Neural crest cell (in vitro differentiated cells): ENCODE data around the gene DBI. TPM values are rescaled to one million over a fixed set of nuclear protein-coding genes. Genes with fewer than 3 reads are reported as not detected.

ENCODE experiments used
- DNase-seq: peaks from one replicate; pipeline ENCODE4 v3.0.0; 2021; ENCODE audit warnings: low read depth, mixed read lengths, low spot score
- H3K27ac Mint-ChIP-seq: one replicate; pipeline ENCODE4 v1.8.0; 2021; ENCODE audit warnings: mild to moderate bottlenecking, mixed read lengths; ENCODE audit not compliant: unreplicated experiment
- H3K27me3 Mint-ChIP-seq: 2 replicates; pipeline ENCODE4 v1.8.0; 2021; ENCODE audit warnings: low read depth, mild to moderate bottlenecking, mixed read lengths
- H3K36me3 Mint-ChIP-seq: 2 replicates; pipeline ENCODE4 v1.8.0; 2021; ENCODE audit warnings: low read depth, mild to moderate bottlenecking, mixed read lengths
- H3K4me1 Mint-ChIP-seq: 2 replicates; pipeline ENCODE4 v1.8.0; 2021; ENCODE audit warnings: mixed read lengths
- H3K4me3 Mint-ChIP-seq: one replicate; pipeline ENCODE4 v1.8.0; 2021; ENCODE audit warnings: mild to moderate bottlenecking, mixed read lengths
- H3K9me3 Mint-ChIP-seq: 2 replicates; pipeline ENCODE4 v1.8.0; 2021; ENCODE audit warnings: mixed read lengths
- CTCF ChIP-seq: fragments of 200-600 bp; sonication (generic); conservative IDR thresholded peaks from 2 replicates; pipeline ENCODE4 v1.5.0; 2021; ENCODE audit warnings: antibody characterized with exemption, mild to moderate bottlenecking
- total RNA-seq: library from RNA; stranded (reverse); gene quantifications from 2 replicates; pipeline ENCODE4 v1.2.1, GENCODE V29; 2021

DBI gene
- total RNA-seq, 1 donor from 2014 or later = 222 TPM

GRCh38 chr2:119326938-119327337 lies 39.8 kb upstream of the DBI start:
- Mint-ChIP-seq H3K4me1 (no peaks in the 10 kb centered on the region), H3K27me3 (no peaks in the 10 kb centered on the region), H3K27ac (no peak overlapping the region), H3K9me3 (no peaks in the 10 kb centered on the region), H3K36me3 (no peaks in the 10 kb centered on the region), H3K4me3 (no peak overlapping the region)
- no peak for DNase-seq
- no peak for TF ChIP-seq CTCF

GRCh38 chr2:119327431-119327830 lies 39.3 kb upstream of the DBI start:
- no peak for DNase-seq
- Mint-ChIP-seq H3K36me3 (no peaks in the 10 kb centered on the region), H3K4me3 (no peak overlapping the region), H3K9me3 (no peaks in the 10 kb centered on the region), H3K4me1 (no peaks in the 10 kb centered on the region), H3K27ac (no peak overlapping the region), H3K27me3 (no peaks in the 10 kb centered on the region)
- TF ChIP-seq CTCF = no peak

- DNase-seq = no peak
- no peaks in the 10 kb centered on the region for H3K9me3 Mint-ChIP-seq
- no peaks in the 10 kb centered on the region for H3K4me1 Mint-ChIP-seq
- no peak for TF ChIP-seq CTCF
- no peak overlapping the region for H3K27ac Mint-ChIP-seq
- H3K27me3 Mint-ChIP-seq = no peaks in the 10 kb centered on the region
- H3K36me3 Mint-ChIP-seq = no peaks in the 10 kb centered on the region
- no peak overlapping the region for H3K4me3 Mint-ChIP-seq
These were observed 33.8 kb upstream of the DBI start for GRCh38 chr2:119332953-119333352.

GRCh38 chr2:119333360-119333759 lies 33.4 kb upstream of the DBI start:
- no peak overlapping the region for H3K27ac Mint-ChIP-seq
- no peak for DNase-seq
- H3K36me3 Mint-ChIP-seq = no peaks in the 10 kb centered on the region
- TF ChIP-seq CTCF = no peak
- H3K4me3 Mint-ChIP-seq = no peak overlapping the region
- no peaks in the 10 kb centered on the region for H3K27me3 Mint-ChIP-seq
- H3K4me1 Mint-ChIP-seq = no peaks in the 10 kb centered on the region
- no peaks in the 10 kb centered on the region for H3K9me3 Mint-ChIP-seq

GRCh38 chr2:119333833-119334232 lies 32.9 kb upstream of the DBI start:
- H3K27me3 Mint-ChIP-seq = no peaks in the 10 kb centered on the region
- H3K36me3 Mint-ChIP-seq = no peaks in the 10 kb centered on the region
- no peaks in the 10 kb centered on the region for H3K9me3 Mint-ChIP-seq
- TF ChIP-seq CTCF = no peak
- no peak for DNase-seq
- no peak overlapping the region for H3K4me3 Mint-ChIP-seq
- no peaks in the 10 kb centered on the region for H3K4me1 Mint-ChIP-seq
- H3K27ac Mint-ChIP-seq = no peak overlapping the region

GRCh38 chr2:119337749-119338148 lies 29.0 kb upstream of the DBI start:
- H3K27ac Mint-ChIP-seq = no peak overlapping the region
- no peak for TF ChIP-seq CTCF
- H3K4me3 Mint-ChIP-seq = no peak overlapping the region
- H3K27me3 Mint-ChIP-seq = no peaks in the 10 kb centered on the region
- no peak for DNase-seq
- H3K36me3 Mint-ChIP-seq = no peaks in the 10 kb centered on the region
- H3K9me3 Mint-ChIP-seq = no peaks in the 10 kb centered on the region
- H3K4me1 Mint-ChIP-seq = no peaks in the 10 kb centered on the region
